AG10803 (cell line): ENCODE results near the gene PTGER2.
A peak's percentile ranks its signal among the peaks of the same experiment; 100 is the strongest.

Experiments
- DNase-seq: peaks from one replicate; pipeline ENCODE4 v3.0.0; 2010; ENCODE audit warnings: low read depth
- H3K4me3 ChIP-seq: 2 replicates; pipeline ENCODE4 v1.5.1; 2011; ENCODE audit warnings: mild to moderate bottlenecking, low read length, control low read depth
- CTCF ChIP-seq: conservative IDR thresholded peaks from 2 replicates; pipeline ENCODE4 v1.5.1; 2011; ENCODE audit warnings: mild to moderate bottlenecking, low read length, control low read depth, inconsistent platforms

PTGER2 gene

GRCh38 chr14:52349731-52350130, 35.6 kb downstream of the PTGER2 start:
- TF ChIP-seq CTCF = no peak
- no peak for DNase-seq
- no peak overlapping the region for H3K4me3 ChIP-seq

- TF ChIP-seq CTCF = no peak
- H3K4me3 ChIP-seq = no peak overlapping the region
- DNase-seq = no peak
Measured at GRCh38 chr14:52350445-52350844, 36.3 kb downstream of the PTGER2 start.

- DNase-seq = peak; percentile 81
- no peak for TF ChIP-seq CTCF
- H3K4me3 ChIP-seq = no peak overlapping the region
Measured at GRCh38 chr14:52351233-52352060, 37.3 kb downstream of the PTGER2 start.

GRCh38 chr14:52352061-52352491, 38.0 kb downstream of the PTGER2 start:
- TF ChIP-seq CTCF = no peak
- no peak overlapping the region for H3K4me3 ChIP-seq
- DNase-seq = no peak

- no peak overlapping the region for H3K4me3 ChIP-seq
- TF ChIP-seq CTCF = no peak
- no peak for DNase-seq
Measured at GRCh38 chr14:52352569-52352968, 38.5 kb downstream of the PTGER2 start.

- no peak for DNase-seq
- no peak overlapping the region for H3K4me3 ChIP-seq
- TF ChIP-seq CTCF = no peak
Measured at GRCh38 chr14:52354242-52354641, 40.1 kb downstream of the PTGER2 start.

GRCh38 chr14:52355016-52355431, 40.9 kb downstream of the PTGER2 start:
- DNase-seq = peak; percentile 96
- H3K4me3 ChIP-seq = no peak overlapping the region
- TF ChIP-seq CTCF = no peak
